GM18520 (cell line): ENCODE measurements around the gene MUC5AC.
"Not testable (repeated sequence)": the region's sequence is repeated elsewhere in the genome, so short reads cannot be mapped to it uniquely, and the experiment has no call there.

Source experiments
- ATAC-seq: cut with Tn5 transposase; IDR thresholded peaks from one replicate; pipeline ENCODE4 v1.9.1; 2021; ENCODE audit not compliant: unreplicated experiment

MUC5AC gene

GRCh38 chr11:1175461-1176223 lies 17.9 kb downstream of the MUC5AC start:
- ATAC-seq, result no peak

- no peak for ATAC-seq
Measured at GRCh38 chr11:1176224-1177019, 18.7 kb downstream of the MUC5AC start.

- ATAC-seq, result no peak
Measured at GRCh38 chr11:1177020-1177770, 19.4 kb downstream of the MUC5AC start.

GRCh38 chr11:1177771-1178090 lies 20.0 kb downstream of the MUC5AC start:
- ATAC-seq, result no peak

GRCh38 chr11:1178201-1178885 lies 20.6 kb downstream of the MUC5AC start:
- no peak for ATAC-seq

GRCh38 chr11:1178906-1179305 lies 21.2 kb downstream of the MUC5AC start:
- ATAC-seq, result no peak

- no peak for ATAC-seq
Measured at GRCh38 chr11:1179641-1180040, 21.9 kb downstream of the MUC5AC start.

- no peak for ATAC-seq
Measured at GRCh38 chr11:1180171-1180570, 22.4 kb downstream of the MUC5AC start.

- ATAC-seq, result no peak
Measured at GRCh38 chr11:1180947-1181391, 23.2 kb downstream of the MUC5AC start.

- ATAC-seq, result no peak
Measured at GRCh38 chr11:1181420-1181819, 23.7 kb downstream of the MUC5AC start.

GRCh38 chr11:1181853-1182535 lies 24.2 kb downstream of the MUC5AC start:
- no peak for ATAC-seq

GRCh38 chr11:1184139-1184538 lies 26.4 kb downstream of the MUC5AC start:
- not testable (repeated sequence) for ATAC-seq

GRCh38 chr11:1188451-1189130 lies 30.8 kb downstream of the MUC5AC start:
- not testable (repeated sequence) for ATAC-seq

- not testable (repeated sequence) for ATAC-seq
Measured at GRCh38 chr11:1189816-1190215, 32.1 kb downstream of the MUC5AC start.

GRCh38 chr11:1191786-1192470 lies 34.2 kb downstream of the MUC5AC start:
- not testable (repeated sequence) for ATAC-seq

GRCh38 chr11:1192741-1193325 lies 35.1 kb downstream of the MUC5AC start:
- ATAC-seq, result no peak

GRCh38 chr11:1193326-1194230 lies 35.8 kb downstream of the MUC5AC start:
- no peak for ATAC-seq
